ENCODE measurements around the gene STIMATE.

Gene STIMATE

GRCh38 chr3:52891615-52892081 lies 5.7 kb downstream of the STIMATE start:
- POLR2A ChIA-PET (ENCODE audit: low non-redundant PET) = no interaction called here
- TF ChIP-seq, protein P1, sequence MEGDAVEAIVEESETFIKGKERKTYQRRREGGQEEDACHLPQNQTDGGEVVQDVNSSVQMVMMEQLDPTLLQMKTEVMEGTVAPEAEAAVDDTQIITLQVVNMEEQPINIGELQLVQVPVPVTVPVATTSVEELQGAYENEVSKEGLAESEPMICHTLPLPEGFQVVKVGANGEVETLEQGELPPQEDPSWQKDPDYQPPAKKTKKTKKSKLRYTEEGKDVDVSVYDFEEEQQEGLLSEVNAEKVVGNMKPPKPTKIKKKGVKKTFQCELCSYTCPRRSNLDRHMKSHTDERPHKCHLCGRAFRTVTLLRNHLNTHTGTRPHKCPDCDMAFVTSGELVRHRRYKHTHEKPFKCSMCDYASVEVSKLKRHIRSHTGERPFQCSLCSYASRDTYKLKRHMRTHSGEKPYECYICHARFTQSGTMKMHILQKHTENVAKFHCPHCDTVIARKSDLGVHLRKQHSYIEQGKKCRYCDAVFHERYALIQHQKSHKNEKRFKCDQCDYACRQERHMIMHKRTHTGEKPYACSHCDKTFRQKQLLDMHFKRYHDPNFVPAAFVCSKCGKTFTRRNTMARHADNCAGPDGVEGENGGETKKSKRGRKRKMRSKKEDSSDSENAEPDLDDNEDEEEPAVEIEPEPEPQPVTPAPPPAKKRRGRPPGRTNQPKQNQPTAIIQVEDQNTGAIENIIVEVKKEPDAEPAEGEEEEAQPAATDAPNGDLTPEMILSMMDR (conservative IDR thresholded peaks at IDR 0.05; ENCODE audit: low read depth) = no peak
- no peak overlapping the region for H3K27ac ChIP-seq
- DNase-seq (ENCODE audit: low spot score) = no peak
- CTCF ChIA-PET = no interaction called here

- TF ChIP-seq, protein P1 (conservative IDR thresholded peaks at IDR 0.05; ENCODE audit: low read depth) = no peak
- ChIA-PET CTCF (no interaction called here), POLR2A (ENCODE audit: low non-redundant PET) (no interaction called here)
- DNase-seq (ENCODE audit: low spot score) = no peak
- H3K27ac ChIP-seq = no peak overlapping the region
These were observed 6.2 kb downstream of the STIMATE start for GRCh38 chr3:52891164-52891563.

GRCh38 chr3:52890735-52891134 lies 6.6 kb downstream of the STIMATE start:
- ChIA-PET POLR2A (ENCODE audit: low non-redundant PET) (no interaction called here), CTCF (no interaction called here)

DNA sequence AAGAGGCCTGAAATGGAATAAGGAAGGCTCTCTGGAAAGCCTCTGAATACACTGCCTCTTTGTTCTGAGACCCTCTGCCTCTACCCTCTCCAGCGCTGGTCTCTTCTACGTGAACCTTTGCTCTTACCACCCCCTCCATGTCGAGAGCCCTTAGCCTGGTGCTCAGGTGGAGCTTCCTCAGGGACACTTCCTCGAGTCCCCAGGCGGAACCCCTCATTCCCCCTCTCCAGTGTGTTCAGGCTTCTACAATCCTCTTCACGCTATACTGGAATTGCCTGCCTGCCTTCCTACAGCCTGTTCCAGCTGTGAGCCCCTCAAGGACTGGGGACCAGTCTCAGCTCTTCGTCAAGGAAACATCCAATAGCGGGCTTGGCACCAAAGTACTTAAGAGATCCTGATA lies 7.4 kb downstream of the STIMATE start:
- TF ChIP-seq, protein P1 (conservative IDR thresholded peaks at IDR 0.05; ENCODE audit: low read depth) = no peak
- ChIA-PET POLR2A (ENCODE audit: low non-redundant PET) (no interaction called here), CTCF (no interaction called here)
- DNase-seq (ENCODE audit: low spot score) = no peak
- H3K27ac ChIP-seq = no peak overlapping the region

More at GRCh38 chr3:52890735-52891134, 6.6 kb downstream of the STIMATE start:
- no peak overlapping the region for H3K27ac ChIP-seq
- DNase-seq (ENCODE audit: low spot score) = peak; percentile 8
- TF ChIP-seq, protein P1 (conservative IDR thresholded peaks at IDR 0.05; ENCODE audit: low read depth) = no peak

- TF ChIP-seq, protein P1 (conservative IDR thresholded peaks at IDR 0.05; ENCODE audit: low read depth) = no peak
- ChIA-PET POLR2A (ENCODE audit: low non-redundant PET) (no interaction called here), CTCF (no interaction called here)
- H3K27ac ChIP-seq = no peak overlapping the region
- DNase-seq (ENCODE audit: low spot score) = no peak
These were observed 10.2 kb downstream of the STIMATE start for GRCh38 chr3:52887166-52887565.

DNA sequence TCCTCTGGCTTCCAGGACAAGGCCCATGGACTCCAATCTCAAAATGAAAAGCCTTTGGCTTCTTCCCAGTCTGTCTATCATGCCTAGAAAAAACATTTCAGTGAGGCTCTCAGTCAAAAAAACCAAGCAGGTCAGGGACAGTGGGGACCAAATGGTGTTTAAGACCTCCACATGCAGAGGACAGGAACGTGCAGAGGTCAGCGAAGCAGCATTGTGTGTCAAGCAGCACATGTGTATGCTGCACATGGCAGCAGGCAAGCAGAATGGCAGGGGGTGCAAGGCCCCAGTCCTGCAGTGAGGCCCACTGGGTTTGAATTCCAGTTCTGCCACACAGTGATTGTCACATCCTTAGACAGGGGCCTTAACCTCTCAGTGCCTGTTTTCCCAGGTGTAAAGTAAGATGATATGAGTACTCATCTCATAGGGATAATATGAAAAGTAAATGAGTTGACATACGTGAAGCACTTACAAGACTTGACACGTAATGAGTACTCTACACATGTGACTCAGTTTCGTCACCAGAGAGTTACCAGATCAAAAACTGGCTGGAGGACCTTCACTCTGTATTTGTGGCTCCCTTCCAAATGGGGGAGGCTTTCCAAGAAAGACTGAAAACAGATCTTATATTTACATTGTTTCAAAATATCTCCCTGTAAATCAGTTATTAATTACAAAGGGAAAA lies 11.2 kb downstream of the STIMATE start:
- no peak for DNase-seq (ENCODE audit: low spot score)
- ChIA-PET POLR2A (ENCODE audit: low non-redundant PET) (interaction anchor here (0.6 kb wide), 1 partner anchor 986 kb away, joined by 3 read pairs; no protein-coding TSS in a partner anchor), CTCF (no interaction called here)
- TF ChIP-seq, protein P1 (conservative IDR thresholded peaks at IDR 0.05; ENCODE audit: low read depth) = no peak
- H3K27ac ChIP-seq = no peak overlapping the region

Data from RWPE1 (cell line).